GM12891 (cell line): ENCODE measurements around the gene JADE3.
"Not testable (repeated sequence)": the region's sequence is repeated elsewhere in the genome, so short reads cannot be mapped to it uniquely, and the experiment has no call there.

Experiments
- DNase-seq: peaks from one replicate; pipeline ENCODE4 v3.0.0; 2011; ENCODE audit warnings: low spot score; ENCODE audit not compliant: insufficient read length
- FAIRE-seq: peaks from 2 replicates; lab custom pipeline; 2011; peaks lifted over from hg19 to GRCh38; lab: Jason Lieb, UNC
- PAX5 ChIP-seq: IDR thresholded peaks from 2 replicates; pipeline ENCODE4 v1.6.1; 2011; ENCODE audit warnings: low read length, moderate library complexity, mild to moderate bottlenecking; ENCODE audit not compliant: insufficient read depth, severe bottlenecking
- POLR2A ChIP-seq: IDR thresholded peaks from 2 replicates; pipeline ENCODE4 v1.6.1; 2011; ENCODE audit warnings: low read depth, low read length, control low read depth
- POLR2AphosphoS5 ChIP-seq: IDR thresholded peaks from 2 replicates; pipeline ENCODE4 v1.6.1; 2011; ENCODE audit warnings: low read depth, low read length, control low read depth
- POU2F2 ChIP-seq: IDR thresholded peaks from 2 replicates; pipeline ENCODE4 v1.6.1; 2011; ENCODE audit warnings: low read depth, mild to moderate bottlenecking, control low read depth, low read length, moderate library complexity
- SPI1 ChIP-seq: IDR thresholded peaks from 2 replicates; pipeline ENCODE4 v1.6.1; 2011; ENCODE audit warnings: low read depth, low read length, control low read depth
- TAF1 ChIP-seq: IDR thresholded peaks from 2 replicates; pipeline ENCODE4 v1.6.1; 2011; ENCODE audit warnings: low read depth, low read length, control low read depth

JADE3 gene

DNA sequence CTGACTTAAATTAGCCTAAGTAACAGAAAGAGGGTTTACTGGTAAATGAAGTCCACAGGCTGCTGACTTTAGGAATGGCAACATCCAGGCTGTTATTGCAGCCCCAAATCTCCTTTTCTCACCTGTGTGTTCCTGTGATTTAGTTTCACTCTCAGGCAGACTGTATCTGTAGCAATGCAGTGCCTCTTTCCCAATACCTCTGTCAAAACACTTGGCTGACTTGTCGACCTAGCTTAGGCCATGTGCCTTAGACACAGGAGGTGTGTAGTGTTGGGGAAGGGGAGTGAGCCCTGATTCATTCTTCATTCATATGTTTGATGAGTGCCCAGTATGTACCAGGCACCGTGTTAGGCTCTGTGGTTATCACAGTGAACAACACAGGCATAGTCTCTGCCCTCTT, 46.9 kb downstream of the JADE3 start:
- FAIRE-seq (no peak), DNase-seq (no peak)
- TF ChIP-seq POU2F2 (no peak), SPI1 (no peak)

DNA sequence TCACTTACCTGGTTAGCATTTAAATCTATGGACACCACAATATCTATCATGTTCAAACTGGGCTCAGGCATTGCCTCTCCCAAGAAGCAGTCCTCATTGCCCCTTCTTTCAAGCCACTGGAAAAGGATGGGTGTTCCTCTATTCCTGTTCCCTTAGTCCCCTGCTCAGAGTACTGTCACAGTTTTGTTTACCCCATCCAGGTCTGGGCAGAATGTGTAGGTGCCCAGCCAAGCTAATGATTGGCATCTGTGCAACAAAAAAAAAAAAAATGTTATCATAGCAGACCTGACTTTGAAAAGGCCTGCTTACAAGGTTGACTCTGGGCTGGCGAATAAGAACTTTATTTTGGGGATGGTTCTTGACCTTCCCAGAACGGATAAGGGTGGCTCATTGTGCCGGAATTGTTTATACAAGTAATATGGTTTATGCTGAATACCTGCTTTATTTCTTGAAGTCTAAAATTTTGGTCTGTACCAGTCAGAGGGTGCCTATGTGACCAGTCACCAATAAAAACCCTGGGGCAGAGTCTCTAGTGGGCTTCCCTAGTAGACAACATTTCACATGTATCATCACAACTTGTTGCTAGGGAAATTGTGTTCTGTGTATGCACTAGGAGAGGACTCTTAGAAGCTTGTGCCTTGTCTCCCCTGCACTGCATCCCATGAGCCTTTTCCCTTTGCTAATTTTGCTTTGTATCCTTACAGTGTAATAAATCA, 47.9 kb downstream of the JADE3 start:
- TF ChIP-seq PAX5: no peak
- TF ChIP-seq POU2F2: no peak
- TF ChIP-seq POLR2AphosphoS5: no peak
- TF ChIP-seq SPI1: no peak
- no peak for TF ChIP-seq TAF1
- TF ChIP-seq POLR2A: no peak
- no peak for FAIRE-seq
- DNase-seq: no peak

DNA sequence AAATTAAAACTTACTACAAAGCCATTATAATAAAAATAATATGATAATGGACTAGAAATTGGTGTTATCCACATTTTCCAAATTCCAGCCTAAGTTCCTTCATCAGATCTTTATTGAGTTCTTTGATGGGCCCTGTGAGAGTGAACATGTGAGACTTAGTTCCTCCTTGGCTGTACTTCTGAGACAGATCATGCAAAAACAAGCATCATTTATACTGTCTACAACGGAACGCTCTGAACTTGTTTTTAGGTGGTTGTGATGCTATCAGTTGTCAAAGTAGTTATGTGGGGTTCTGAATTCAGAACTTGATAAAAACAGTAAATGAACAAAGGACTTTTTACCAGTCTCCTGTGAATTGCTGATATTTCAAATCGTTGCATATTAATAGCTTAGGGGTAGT, 48.9 kb downstream of the JADE3 start:
- FAIRE-seq: no peak
- TF ChIP-seq PAX5: no peak
- no peak for TF ChIP-seq SPI1
- TF ChIP-seq POLR2A: no peak
- no peak for TF ChIP-seq POU2F2
- TF ChIP-seq TAF1: no peak
- TF ChIP-seq POLR2AphosphoS5: no peak
- no peak for DNase-seq

DNA sequence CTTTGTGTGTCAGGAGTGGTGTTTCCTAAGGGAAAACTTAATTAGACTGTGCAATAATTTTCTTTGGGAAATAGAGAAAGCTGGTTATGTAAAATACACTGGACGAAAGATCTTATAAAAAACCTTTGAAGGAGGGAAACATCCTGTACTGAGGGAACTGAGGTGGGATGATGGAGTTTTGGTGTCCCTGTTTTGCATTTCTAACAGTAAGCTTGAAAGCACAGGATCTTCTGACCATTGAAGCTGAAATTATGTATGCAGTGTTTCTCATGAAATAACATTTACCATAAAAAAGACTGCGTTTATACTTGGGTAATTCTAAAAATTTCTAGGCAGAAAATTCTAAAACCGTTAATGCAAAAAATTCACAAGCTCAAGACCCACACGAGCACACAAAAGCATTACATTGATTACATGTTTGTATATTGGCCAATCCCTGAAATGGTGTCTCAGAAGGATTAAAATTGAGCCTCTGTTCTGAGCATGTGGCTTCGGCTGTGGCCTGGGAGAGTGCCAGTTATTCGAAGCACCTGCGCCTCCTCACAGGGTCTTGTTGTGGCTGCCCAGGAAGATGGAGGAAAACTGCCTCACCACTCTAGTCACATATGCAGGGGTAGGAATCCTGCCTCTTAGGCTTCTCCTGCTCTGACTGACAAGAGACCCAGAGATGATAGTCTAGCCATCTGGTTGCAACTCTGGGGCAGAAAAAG, 49.5 kb downstream of the JADE3 start:
- TF ChIP-seq POLR2AphosphoS5: no peak
- no peak for TF ChIP-seq TAF1
- no peak for TF ChIP-seq POU2F2
- no peak for TF ChIP-seq PAX5
- TF ChIP-seq SPI1: no peak
- no peak for TF ChIP-seq POLR2A
- no peak for FAIRE-seq
- DNase-seq: no peak

DNA sequence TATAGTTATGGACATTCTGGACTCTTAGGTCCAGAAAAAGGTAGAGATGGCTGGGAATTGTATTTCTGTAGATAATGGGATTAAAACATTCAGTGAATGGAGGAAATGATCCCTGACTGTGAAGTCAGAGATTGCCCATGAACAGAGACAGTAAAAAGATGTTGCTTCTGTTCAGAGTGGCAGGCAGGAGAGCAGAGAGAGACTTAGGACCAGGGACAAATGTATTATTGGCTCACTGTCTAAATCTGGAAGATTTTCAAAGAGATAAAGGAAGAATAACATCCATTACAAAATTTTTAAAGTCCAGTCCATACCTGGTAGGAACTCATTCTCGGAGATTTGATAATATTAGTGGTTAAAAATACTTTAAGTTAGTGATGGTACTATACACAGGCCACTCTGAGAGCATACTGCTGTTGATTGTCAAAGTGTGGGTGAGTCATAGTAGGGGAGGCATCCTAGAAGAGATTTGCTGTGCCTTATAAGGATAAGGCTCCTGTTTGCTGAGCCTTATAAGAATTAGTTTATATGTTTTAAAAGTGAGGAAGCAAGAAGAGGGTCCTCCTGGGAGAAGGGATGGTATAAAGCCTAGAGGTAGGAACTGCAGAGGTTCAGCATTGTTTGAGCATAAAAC, 53.0 kb downstream of the JADE3 start:
- FAIRE-seq (no peak), DNase-seq (no peak)
- TF ChIP-seq POLR2AphosphoS5 (no peak), SPI1 (no peak), POU2F2 (no peak), POLR2A (no peak), PAX5 (no peak), TAF1 (no peak)

DNA sequence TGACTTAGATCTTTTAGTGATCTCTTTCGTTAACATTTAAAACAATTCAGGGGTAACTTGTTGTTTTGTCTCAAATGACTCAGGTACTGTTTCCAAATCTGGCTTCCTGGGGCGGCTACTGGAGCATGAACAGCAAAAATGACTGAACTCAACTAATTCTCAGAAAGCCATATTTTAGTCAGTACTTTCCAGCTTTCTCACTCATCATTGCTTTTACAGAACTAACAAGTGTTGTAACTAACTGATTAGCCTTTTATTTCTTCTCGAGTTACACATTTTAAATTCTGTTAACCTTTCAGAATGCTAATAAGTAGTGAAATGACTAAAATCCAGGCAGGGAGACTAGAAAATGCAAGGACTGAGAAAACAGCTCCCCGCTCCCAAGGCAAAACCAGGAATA, 55.3 kb downstream of the JADE3 start:
- 0 out of 2 replicates have a peak, but pooled peaks have one; percentile 26 for TF ChIP-seq POU2F2
- no peak for TF ChIP-seq SPI1
- peak; percentile 98 for TF ChIP-seq PAX5
- FAIRE-seq (no peak), DNase-seq (no peak)

DNA sequence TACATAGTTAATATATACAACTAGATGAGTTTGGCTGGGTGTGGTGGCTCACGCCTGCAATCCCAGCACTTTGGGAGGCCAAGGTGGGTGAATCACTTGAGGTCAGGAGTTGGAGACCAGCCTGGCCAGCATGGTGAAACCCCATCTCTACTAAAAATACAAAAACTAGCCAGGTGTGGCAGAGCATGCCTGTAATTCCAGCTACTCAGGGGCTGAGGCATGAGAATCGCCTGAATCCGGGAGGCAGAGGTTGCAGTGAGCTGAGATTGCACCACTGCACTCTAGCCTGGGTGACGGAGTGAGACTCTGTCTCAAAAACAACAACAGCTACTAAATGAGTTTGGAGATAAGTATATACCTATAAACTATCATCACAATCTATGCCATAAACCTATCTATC, 64.8 kb downstream of the JADE3 start:
- not testable (repeated sequence) for DNase-seq, FAIRE-seq

DNA sequence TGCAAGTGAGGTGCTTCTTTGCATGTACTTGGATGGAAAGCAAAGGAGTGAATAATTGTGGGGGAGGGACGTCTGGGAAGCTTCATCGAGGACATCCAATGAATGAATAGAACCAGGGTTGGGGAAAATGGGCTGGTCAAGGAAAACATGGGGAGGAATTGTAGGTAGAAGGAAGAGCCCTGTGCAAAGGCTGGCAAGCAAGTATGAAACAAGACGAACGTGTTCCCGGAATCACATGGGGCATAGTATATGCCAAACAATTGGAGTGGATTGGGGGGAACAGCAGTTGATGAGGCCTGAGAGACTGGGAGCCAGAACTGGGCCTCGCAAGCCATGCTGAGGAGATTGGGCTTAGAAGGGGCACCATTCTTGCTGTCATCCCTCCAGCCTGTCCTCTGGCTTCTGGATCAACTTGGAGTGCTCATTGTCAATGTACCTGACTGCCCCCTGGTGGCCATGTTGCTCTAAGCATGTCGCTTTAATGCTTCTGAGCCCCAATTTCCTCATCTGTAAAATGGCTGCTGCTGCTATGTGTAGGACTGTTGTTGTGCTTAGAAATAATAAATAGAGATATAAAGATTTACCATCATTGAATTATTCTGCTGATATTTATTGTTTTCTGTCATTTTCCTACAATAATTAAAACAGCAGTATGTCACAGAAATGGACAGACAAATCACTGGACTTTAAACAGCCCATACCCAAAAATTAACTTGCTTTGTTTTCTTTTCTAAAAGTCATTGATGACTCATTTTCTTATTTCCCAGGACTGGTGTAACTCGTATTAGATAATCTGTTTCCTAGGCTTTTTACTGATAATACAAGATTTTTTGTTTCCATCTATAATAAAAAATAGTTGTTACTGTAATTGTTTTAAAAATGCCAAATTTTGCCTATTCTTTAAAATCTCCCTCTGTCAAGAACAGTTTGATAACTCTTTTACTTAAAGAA, 66.4 kb downstream of the JADE3 start:
- FAIRE-seq (peak; percentile 85), DNase-seq (peak; percentile 20)
- no peak for TF ChIP-seq POLR2AphosphoS5
- TF ChIP-seq POLR2A: no peak
- TF ChIP-seq POU2F2: no peak
- no peak for TF ChIP-seq TAF1
- TF ChIP-seq SPI1: no peak
- TF ChIP-seq PAX5: no peak

DNA sequence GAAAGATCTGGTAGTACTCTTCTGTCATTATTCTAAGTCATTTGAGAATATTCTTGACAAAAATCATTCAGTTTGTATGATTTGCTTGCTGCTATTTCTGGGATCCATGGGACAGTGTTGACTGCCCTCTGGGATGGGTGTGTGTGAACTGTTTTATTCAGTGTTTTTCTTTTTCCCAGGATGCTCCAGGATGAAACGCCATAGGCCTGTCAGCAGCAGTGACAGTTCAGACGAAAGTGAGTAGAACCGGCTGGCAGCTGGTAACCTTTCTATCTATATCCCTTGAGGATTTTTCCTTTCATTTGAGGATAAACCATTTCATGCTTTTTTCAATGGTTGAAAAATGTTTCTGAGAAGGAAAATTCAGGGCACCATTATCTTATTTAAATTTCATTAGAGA, 72.5 kb downstream of the JADE3 start:
- FAIRE-seq: no peak
- TF ChIP-seq POLR2AphosphoS5: no peak
- no peak for TF ChIP-seq POU2F2
- TF ChIP-seq PAX5: no peak
- TF ChIP-seq SPI1: no peak
- TF ChIP-seq POLR2A: no peak

More for the DNA sequence above, 72.5 kb downstream of the JADE3 start:
- no peak for DNase-seq
